ENCODE measurements around the gene ITSN1.

The ITSN1 gene

GRCh38 chr21:33850401-33850800 lies 208.1 kb downstream of the ITSN1 start:
- FAIRE-seq, result no peak
- no peak for TF ChIP-seq CTCF (IDR thresholded peaks at IDR 0.05; ENCODE audit: insufficient read depth, missing control alignments)
- DNase-seq (ENCODE audit: insufficient read length, low spot score), result no peak

- FAIRE-seq, result no peak
- no peak for TF ChIP-seq CTCF (IDR thresholded peaks at IDR 0.05; ENCODE audit: insufficient read depth, missing control alignments)
- DNase-seq (ENCODE audit: insufficient read length, low spot score), result no peak
Observed at GRCh38 chr21:33850985-33851384, 208.7 kb downstream of the ITSN1 start.

GRCh38 chr21:33852485-33852884 lies 210.2 kb downstream of the ITSN1 start:
- no peak for DNase-seq (ENCODE audit: insufficient read length, low spot score)
- TF ChIP-seq CTCF (IDR thresholded peaks at IDR 0.05; ENCODE audit: insufficient read depth, missing control alignments), result no peak
- FAIRE-seq, result no peak

GRCh38 chr21:33854604-33855003 lies 212.3 kb downstream of the ITSN1 start:
- no peak for TF ChIP-seq CTCF (IDR thresholded peaks at IDR 0.05; ENCODE audit: insufficient read depth, missing control alignments)

GRCh38 chr21:33855190-33855589 lies 212.9 kb downstream of the ITSN1 start:
- peak; percentile 14 for TF ChIP-seq CTCF (IDR thresholded peaks at IDR 0.05; ENCODE audit: insufficient read depth, missing control alignments)
- DNase-seq (ENCODE audit: insufficient read length, low spot score) (no peak), FAIRE-seq (no peak)

More at GRCh38 chr21:33854604-33855003, 212.3 kb downstream of the ITSN1 start:
- FAIRE-seq (no peak), DNase-seq (ENCODE audit: insufficient read length, low spot score) (no peak)

GRCh38 chr21:33856893-33857527 lies 214.7 kb downstream of the ITSN1 start:
- TF ChIP-seq CTCF (IDR thresholded peaks at IDR 0.05; ENCODE audit: insufficient read depth, missing control alignments), result no peak
- FAIRE-seq (no peak), DNase-seq (ENCODE audit: insufficient read length, low spot score) (no peak)

- no peak for FAIRE-seq
- no peak for TF ChIP-seq CTCF (IDR thresholded peaks at IDR 0.05; ENCODE audit: insufficient read depth, missing control alignments)
- no peak for DNase-seq (ENCODE audit: insufficient read length, low spot score)
Observed at GRCh38 chr21:33857846-33858666, 215.8 kb downstream of the ITSN1 start.

Data from D721Med (cell line).